Measurements from ENCODE around the gene CAPN3.

The CAPN3 gene

GRCh38 chr15:42319206-42319605 is 40.1 kb upstream of the CAPN3 start:
- H3K4me3 ChIP-seq (ENCODE audit: low read depth, low read length): no peak overlapping the region
- H3K9me3 ChIP-seq (ENCODE audit: control insufficient read depth, low read length): no peaks in the 10 kb centered on the region
- no peaks in the 10 kb centered on the region for H3K4me1 ChIP-seq
- no peak for TF ChIP-seq CTCF (IDR thresholded peaks at IDR 0.05)
- H3K4me2 ChIP-seq (ENCODE audit: low read length): no peak overlapping the region
- no peaks in the 10 kb centered on the region for H3K27me3 ChIP-seq (ENCODE audit: control insufficient read depth, insufficient read depth, low read length)
- H3K79me2 ChIP-seq: no peaks in the 10 kb centered on the region
- H3K36me3 ChIP-seq (ENCODE audit: control insufficient read depth, insufficient read depth, low read length): no peaks in the 10 kb centered on the region
- no peak overlapping the region for H3K27ac ChIP-seq
- no peak overlapping the region for H2AFZ ChIP-seq
- H3K9ac ChIP-seq: no peak overlapping the region

GRCh38 chr15:42324308-42324707 is 35.0 kb upstream of the CAPN3 start:
- no peak overlapping the region for H3K27ac ChIP-seq
- no peaks in the 10 kb centered on the region for H3K27me3 ChIP-seq (ENCODE audit: control insufficient read depth, insufficient read depth, low read length)
- no peaks in the 10 kb centered on the region for H3K9me3 ChIP-seq (ENCODE audit: control insufficient read depth, low read length)
- H2AFZ ChIP-seq: no peak overlapping the region
- H3K36me3 ChIP-seq (ENCODE audit: control insufficient read depth, insufficient read depth, low read length): no peaks in the 10 kb centered on the region
- no peak overlapping the region for H3K9ac ChIP-seq
- no peak for TF ChIP-seq CTCF (IDR thresholded peaks at IDR 0.05)
- H3K4me3 ChIP-seq (ENCODE audit: low read depth, low read length): no peak overlapping the region
- no peak overlapping the region for H3K4me2 ChIP-seq (ENCODE audit: low read length)
- H3K79me2 ChIP-seq: no peaks in the 10 kb centered on the region
- no peaks in the 10 kb centered on the region for H3K4me1 ChIP-seq

- TF ChIP-seq CTCF (IDR thresholded peaks at IDR 0.05): no peak
- H3K4me3 ChIP-seq (ENCODE audit: low read depth, low read length): no peak overlapping the region
- H3K36me3 ChIP-seq (ENCODE audit: control insufficient read depth, insufficient read depth, low read length): no peaks in the 10 kb centered on the region
- no peaks in the 10 kb centered on the region for H3K4me1 ChIP-seq
- H3K4me2 ChIP-seq (ENCODE audit: low read length): no peak overlapping the region
- H3K9me3 ChIP-seq (ENCODE audit: control insufficient read depth, low read length): no peaks in the 10 kb centered on the region
- no peak overlapping the region for H2AFZ ChIP-seq
- no peak overlapping the region for H3K9ac ChIP-seq
- H3K79me2 ChIP-seq: no peaks in the 10 kb centered on the region
- H3K27ac ChIP-seq: no peak overlapping the region
- no peaks in the 10 kb centered on the region for H3K27me3 ChIP-seq (ENCODE audit: control insufficient read depth, insufficient read depth, low read length)
Measured at GRCh38 chr15:42329161-42329560, 30.1 kb upstream of the CAPN3 start.

GRCh38 chr15:42329992-42330391 is 29.3 kb upstream of the CAPN3 start:
- no peaks in the 10 kb centered on the region for H3K27me3 ChIP-seq (ENCODE audit: control insufficient read depth, insufficient read depth, low read length)
- no peak overlapping the region for H3K27ac ChIP-seq
- H2AFZ ChIP-seq: no peak overlapping the region
- no peak overlapping the region for H3K4me3 ChIP-seq (ENCODE audit: low read depth, low read length)
- no peak overlapping the region for H3K4me2 ChIP-seq (ENCODE audit: low read length)
- H3K9me3 ChIP-seq (ENCODE audit: control insufficient read depth, low read length): no peaks in the 10 kb centered on the region
- H3K9ac ChIP-seq: no peak overlapping the region
- H3K4me1 ChIP-seq: no peaks in the 10 kb centered on the region
- TF ChIP-seq CTCF (IDR thresholded peaks at IDR 0.05): no peak
- no peaks in the 10 kb centered on the region for H3K79me2 ChIP-seq
- no peaks in the 10 kb centered on the region for H3K36me3 ChIP-seq (ENCODE audit: control insufficient read depth, insufficient read depth, low read length)

GRCh38 chr15:42331235-42331634 is 28.1 kb upstream of the CAPN3 start:
- no peaks in the 10 kb centered on the region for H3K4me1 ChIP-seq
- H3K9ac ChIP-seq: no peak overlapping the region
- no peak overlapping the region for H2AFZ ChIP-seq
- no peaks in the 10 kb centered on the region for H3K79me2 ChIP-seq
- TF ChIP-seq CTCF (IDR thresholded peaks at IDR 0.05): no peak
- H3K4me3 ChIP-seq (ENCODE audit: low read depth, low read length): no peak overlapping the region
- H3K27me3 ChIP-seq (ENCODE audit: control insufficient read depth, insufficient read depth, low read length): no peaks in the 10 kb centered on the region
- no peaks in the 10 kb centered on the region for H3K9me3 ChIP-seq (ENCODE audit: control insufficient read depth, low read length)
- no peak overlapping the region for H3K27ac ChIP-seq
- H3K4me2 ChIP-seq (ENCODE audit: low read length): no peak overlapping the region
- H3K36me3 ChIP-seq (ENCODE audit: control insufficient read depth, insufficient read depth, low read length): no peaks in the 10 kb centered on the region

All from parathyroid adenoma (tissue), 2 donors.